Measurements from ENCODE around the gene ZBTB21. TPM values are rescaled to one million over a fixed set of nuclear protein-coding genes. Genes with fewer than 3 reads are reported as not detected.

Gene ZBTB21
- polyA plus RNA-seq, 1 of the 3 experiments (the other 2 are of a cell fraction), result 2.9 TPM

DNA sequence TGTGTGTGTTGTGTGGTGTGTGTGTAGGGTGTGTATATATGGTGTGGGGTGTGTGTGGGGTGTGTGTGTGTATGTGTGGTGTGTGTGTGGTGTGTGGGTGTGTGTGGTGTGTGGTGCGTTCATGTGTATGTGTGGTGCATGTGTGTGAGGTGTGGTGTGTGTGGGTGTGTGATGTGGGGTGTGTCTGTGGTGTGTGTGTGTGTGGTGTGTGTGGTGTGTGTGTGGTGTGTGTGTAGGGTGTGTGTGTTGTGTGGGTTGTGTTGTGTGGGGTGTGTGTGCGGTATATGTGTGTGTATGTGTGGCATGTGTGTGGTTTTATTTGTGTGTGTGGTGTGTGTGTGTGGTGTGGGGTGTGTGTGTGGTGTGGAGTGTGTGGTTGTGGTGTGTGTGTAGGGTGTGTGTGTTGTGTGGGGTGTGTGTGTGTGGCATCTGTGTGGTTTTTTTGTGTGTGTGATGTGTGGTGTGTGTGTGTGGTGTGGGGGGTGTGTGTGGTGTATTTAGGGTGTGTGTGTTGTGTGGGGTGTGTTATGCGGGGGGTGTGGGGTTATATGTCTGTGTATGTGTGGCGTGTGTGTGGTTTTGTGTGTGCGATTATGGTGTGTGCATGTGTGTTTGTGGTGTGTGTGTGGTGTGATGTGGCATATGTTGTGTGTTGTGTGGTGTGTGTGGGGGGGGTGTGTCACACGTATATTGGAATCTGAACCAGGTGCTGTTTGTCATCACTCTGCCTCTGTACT is 17.1 kb upstream of the ZBTB21 start:
- peaks cover 5% of the 10 kb centered on the region for H3K27me3 ChIP-seq (ENCODE audit: insufficient read depth)
- no peaks in the 10 kb centered on the region for H3F3A ChIP-seq (replicated peaks; ENCODE audit: insufficient read depth)
- no peak overlapping the region for H3K4me3 ChIP-seq (ENCODE audit: low read depth in 2 of 2, low read length in 1 of 2)
- POLR2A ChIA-PET, result no interaction called here
- no peak overlapping the region for H3K27ac ChIP-seq (ENCODE audit: low read depth in 2 of 2, low read length in 1 of 2)
- TF ChIP-seq GABPA (IDR thresholded peaks at IDR 0.05; ENCODE audit: low read depth), result no peak
- no peak for TF ChIP-seq TAF1 (IDR thresholded peaks at IDR 0.05; ENCODE audit: borderline replicate concordance, low read depth, low read length)
- TF ChIP-seq RXRA (IDR thresholded peaks at IDR 0.05; ENCODE audit: borderline replicate concordance, low read depth), result no peak
- TF ChIP-seq EZH2phosphoT487 (IDR thresholded peaks at IDR 0.05; ENCODE audit: borderline replicate concordance, low read depth), result no peak
- TF ChIP-seq EP300 (IDR thresholded peaks at IDR 0.05; ENCODE audit: borderline replicate concordance in 1 of 2, low read depth in 1 of 2, low read length in 1 of 2), result no peak
- TF ChIP-seq ELF1 (IDR thresholded peaks at IDR 0.05), result no peak
- TF ChIP-seq, protein P1, sequence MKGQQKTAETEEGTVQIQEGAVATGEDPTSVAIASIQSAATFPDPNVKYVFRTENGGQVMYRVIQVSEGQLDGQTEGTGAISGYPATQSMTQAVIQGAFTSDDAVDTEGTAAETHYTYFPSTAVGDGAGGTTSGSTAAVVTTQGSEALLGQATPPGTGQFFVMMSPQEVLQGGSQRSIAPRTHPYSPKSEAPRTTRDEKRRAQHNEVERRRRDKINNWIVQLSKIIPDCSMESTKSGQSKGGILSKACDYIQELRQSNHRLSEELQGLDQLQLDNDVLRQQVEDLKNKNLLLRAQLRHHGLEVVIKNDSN (IDR thresholded peaks at IDR 0.05; ENCODE audit: borderline replicate concordance, low read depth), result no peak
- TF ChIP-seq RCOR1 (IDR thresholded peaks at IDR 0.05; ENCODE audit: low read length), result no peak
- no peak for TF ChIP-seq MXI1 (IDR thresholded peaks at IDR 0.05; ENCODE audit: low read depth, low read length)
- TF ChIP-seq, protein P2, sequence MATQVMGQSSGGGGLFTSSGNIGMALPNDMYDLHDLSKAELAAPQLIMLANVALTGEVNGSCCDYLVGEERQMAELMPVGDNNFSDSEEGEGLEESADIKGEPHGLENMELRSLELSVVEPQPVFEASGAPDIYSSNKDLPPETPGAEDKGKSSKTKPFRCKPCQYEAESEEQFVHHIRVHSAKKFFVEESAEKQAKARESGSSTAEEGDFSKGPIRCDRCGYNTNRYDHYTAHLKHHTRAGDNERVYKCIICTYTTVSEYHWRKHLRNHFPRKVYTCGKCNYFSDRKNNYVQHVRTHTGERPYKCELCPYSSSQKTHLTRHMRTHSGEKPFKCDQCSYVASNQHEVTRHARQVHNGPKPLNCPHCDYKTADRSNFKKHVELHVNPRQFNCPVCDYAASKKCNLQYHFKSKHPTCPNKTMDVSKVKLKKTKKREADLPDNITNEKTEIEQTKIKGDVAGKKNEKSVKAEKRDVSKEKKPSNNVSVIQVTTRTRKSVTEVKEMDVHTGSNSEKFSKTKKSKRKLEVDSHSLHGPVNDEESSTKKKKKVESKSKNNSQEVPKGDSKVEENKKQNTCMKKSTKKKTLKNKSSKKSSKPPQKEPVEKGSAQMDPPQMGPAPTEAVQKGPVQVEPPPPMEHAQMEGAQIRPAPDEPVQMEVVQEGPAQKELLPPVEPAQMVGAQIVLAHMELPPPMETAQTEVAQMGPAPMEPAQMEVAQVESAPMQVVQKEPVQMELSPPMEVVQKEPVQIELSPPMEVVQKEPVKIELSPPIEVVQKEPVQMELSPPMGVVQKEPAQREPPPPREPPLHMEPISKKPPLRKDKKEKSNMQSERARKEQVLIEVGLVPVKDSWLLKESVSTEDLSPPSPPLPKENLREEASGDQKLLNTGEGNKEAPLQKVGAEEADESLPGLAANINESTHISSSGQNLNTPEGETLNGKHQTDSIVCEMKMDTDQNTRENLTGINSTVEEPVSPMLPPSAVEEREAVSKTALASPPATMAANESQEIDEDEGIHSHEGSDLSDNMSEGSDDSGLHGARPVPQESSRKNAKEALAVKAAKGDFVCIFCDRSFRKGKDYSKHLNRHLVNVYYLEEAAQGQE (IDR thresholded peaks at IDR 0.05; ENCODE audit: low read depth, low read length), result no peak
- DNase-seq, result no peak
- H3K4me2 ChIP-seq, result no peak overlapping the region
- no peaks in the 10 kb centered on the region for H4K20me1 ChIP-seq (ENCODE audit: insufficient read depth)
- H3K9me2 ChIP-seq, result no peaks in the 10 kb centered on the region
- H3K79me2 ChIP-seq (ENCODE audit: insufficient read depth), result no peaks in the 10 kb centered on the region
- H3K36me3 ChIP-seq (replicated peaks in 1 of 2; ENCODE audit: control insufficient read depth in 1 of 2, insufficient read depth in 2 of 2, low read length in 1 of 2), result no peaks in the 10 kb centered on the region
- CTCF ChIA-PET, result no interaction called here
- no peak overlapping the region for H3K9ac ChIP-seq
- 82% methylated on average over 6 of the region's 6 CpGs for WGBS (ENCODE audit: low lambda C conversion rate)
- H2AFZ ChIP-seq (ENCODE audit: low read depth), result no peak overlapping the region
- H3K4me1 ChIP-seq (ENCODE audit: control insufficient read depth in 1 of 2, insufficient read depth in 2 of 2, low read depth in 1 of 2, low read length in 1 of 2), result no peaks in the 10 kb centered on the region
- no peaks in the 10 kb centered on the region for H3K9me3 ChIP-seq

DNA sequence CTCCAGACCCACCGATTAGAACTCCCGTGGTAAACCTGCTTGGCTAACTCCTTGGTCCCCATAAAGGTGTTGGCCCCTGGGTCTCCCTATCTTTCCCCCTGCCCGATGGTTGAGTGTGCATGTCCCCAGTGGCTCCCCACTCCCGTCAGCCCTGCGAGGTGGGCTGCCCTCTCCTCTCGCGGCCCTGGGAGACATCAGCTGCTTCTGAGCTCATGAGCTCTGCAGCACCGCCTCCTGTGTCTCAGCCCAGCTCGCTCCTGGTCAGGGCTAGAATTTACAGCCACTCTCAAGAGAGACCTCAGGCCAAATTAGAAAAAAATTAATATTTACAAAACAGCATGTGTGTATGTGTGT is 15.9 kb upstream of the ZBTB21 start:
- Histone ChIP-seq H3K27ac (ENCODE audit: low read depth in 2 of 2, low read length in 1 of 2) (no peak overlapping the region), H3K9ac (no peak overlapping the region), H3K9me2 (no peaks in the 10 kb centered on the region), H3K4me3 (ENCODE audit: low read depth in 2 of 2, low read length in 1 of 2) (no peak overlapping the region), H2AFZ (ENCODE audit: low read depth) (no peak overlapping the region), H3K36me3 (replicated peaks in 1 of 2; ENCODE audit: control insufficient read depth in 1 of 2, insufficient read depth in 2 of 2, low read length in 1 of 2) (no peaks in the 10 kb centered on the region), H3K27me3 (ENCODE audit: insufficient read depth) (peaks cover 5% of the 10 kb centered on the region), H4K20me1 (ENCODE audit: insufficient read depth) (no peaks in the 10 kb centered on the region), H3K9me3 (no peaks in the 10 kb centered on the region), H3K4me1 (ENCODE audit: control insufficient read depth in 1 of 2, insufficient read depth in 2 of 2, low read depth in 1 of 2, low read length in 1 of 2) (no peaks in the 10 kb centered on the region; a peak in 1 of 4 replicates), H3F3A (replicated peaks; ENCODE audit: insufficient read depth) (no peaks in the 10 kb centered on the region), H3K79me2 (ENCODE audit: insufficient read depth) (no peaks in the 10 kb centered on the region), H3K4me2 (no peak overlapping the region)
- CTCF ChIA-PET, result interaction anchor here (1.3 kb wide), 1 partner anchor 209 kb away, joined by 3 read pairs; no protein-coding TSS in a partner anchor
- POLR2A ChIA-PET, result no interaction called here
- DNase-seq, result no peak
- WGBS (ENCODE audit: low lambda C conversion rate), result 67% methylated on average over 8 of the region's 9 CpGs
- TF ChIP-seq, protein P3, sequence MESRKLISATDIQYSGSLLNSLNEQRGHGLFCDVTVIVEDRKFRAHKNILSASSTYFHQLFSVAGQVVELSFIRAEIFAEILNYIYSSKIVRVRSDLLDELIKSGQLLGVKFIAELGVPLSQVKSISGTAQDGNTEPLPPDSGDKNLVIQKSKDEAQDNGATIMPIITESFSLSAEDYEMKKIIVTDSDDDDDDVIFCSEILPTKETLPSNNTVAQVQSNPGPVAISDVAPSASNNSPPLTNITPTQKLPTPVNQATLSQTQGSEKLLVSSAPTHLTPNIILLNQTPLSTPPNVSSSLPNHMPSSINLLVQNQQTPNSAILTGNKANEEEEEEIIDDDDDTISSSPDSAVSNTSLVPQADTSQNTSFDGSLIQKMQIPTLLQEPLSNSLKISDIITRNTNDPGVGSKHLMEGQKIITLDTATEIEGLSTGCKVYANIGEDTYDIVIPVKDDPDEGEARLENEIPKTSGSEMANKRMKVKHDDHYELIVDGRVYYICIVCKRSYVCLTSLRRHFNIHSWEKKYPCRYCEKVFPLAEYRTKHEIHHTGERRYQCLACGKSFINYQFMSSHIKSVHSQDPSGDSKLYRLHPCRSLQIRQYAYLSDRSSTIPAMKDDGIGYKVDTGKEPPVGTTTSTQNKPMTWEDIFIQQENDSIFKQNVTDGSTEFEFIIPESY (IDR thresholded peaks at IDR 0.05; ENCODE audit: borderline replicate concordance, low read depth), result no peak
- TF ChIP-seq NRF1 (IDR thresholded peaks at IDR 0.05; ENCODE audit: low read depth, low read length) (no peak), SMC3 (IDR thresholded peaks at IDR 0.05; ENCODE audit: low read depth, low read length) (no peak), ELF1 (IDR thresholded peaks at IDR 0.05) (no peak), RAD21 (IDR thresholded peaks at IDR 0.05; ENCODE audit: low read length) (no peak), GATA2 (CRISPR knock-in tag; IDR thresholded peaks at IDR 0.05) (no peak), TCF12 (IDR thresholded peaks at IDR 0.05) (no peak), SIN3A (IDR thresholded peaks at IDR 0.05; ENCODE audit: borderline replicate concordance, low read depth, low read length) (no peak), NFIC (IDR thresholded peaks at IDR 0.05; ENCODE audit: borderline replicate concordance) (no peak), CHD2 (IDR thresholded peaks at IDR 0.05; ENCODE audit: low read length, partially characterized antibody) (no peak), FOXM1 (IDR thresholded peaks at IDR 0.05; ENCODE audit: low read depth) (no peak), EP300 (IDR thresholded peaks at IDR 0.05; ENCODE audit: borderline replicate concordance in 1 of 2, low read depth in 1 of 2, low read length in 1 of 2) (no peak), RCOR1 (IDR thresholded peaks at IDR 0.05; ENCODE audit: low read length) (no peak)
- TF ChIP-seq, protein P4, sequence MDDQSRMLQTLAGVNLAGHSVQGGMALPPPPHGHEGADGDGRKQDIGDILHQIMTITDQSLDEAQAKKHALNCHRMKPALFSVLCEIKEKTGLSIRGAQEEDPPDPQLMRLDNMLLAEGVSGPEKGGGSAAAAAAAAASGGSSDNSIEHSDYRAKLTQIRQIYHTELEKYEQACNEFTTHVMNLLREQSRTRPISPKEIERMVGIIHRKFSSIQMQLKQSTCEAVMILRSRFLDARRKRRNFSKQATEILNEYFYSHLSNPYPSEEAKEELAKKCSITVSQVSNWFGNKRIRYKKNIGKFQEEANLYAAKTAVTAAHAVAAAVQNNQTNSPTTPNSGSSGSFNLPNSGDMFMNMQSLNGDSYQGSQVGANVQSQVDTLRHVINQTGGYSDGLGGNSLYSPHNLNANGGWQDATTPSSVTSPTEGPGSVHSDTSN (IDR thresholded peaks at IDR 0.05), result no peak
